Hepatocyte (in vitro differentiated cells): ENCODE data around the gene TUT7.

Experiments used
- CTCF ChIP-seq: fragments of 200-600 bp; sonication (generic); IDR thresholded peaks from 2 replicates; pipeline ENCODE4 v1.5.1; 2016; ENCODE audit warnings: antibody characterized with exemption, mild to moderate bottlenecking; ENCODE audit not compliant: poor library complexity
- EZH2 ChIP-seq: fragments of 200-600 bp; sonication (generic); IDR thresholded peaks from 2 replicates; pipeline ENCODE4 v1.6.1; 2016; ENCODE audit warnings: antibody characterized with exemption, mild to moderate bottlenecking, borderline replicate concordance

DNA sequence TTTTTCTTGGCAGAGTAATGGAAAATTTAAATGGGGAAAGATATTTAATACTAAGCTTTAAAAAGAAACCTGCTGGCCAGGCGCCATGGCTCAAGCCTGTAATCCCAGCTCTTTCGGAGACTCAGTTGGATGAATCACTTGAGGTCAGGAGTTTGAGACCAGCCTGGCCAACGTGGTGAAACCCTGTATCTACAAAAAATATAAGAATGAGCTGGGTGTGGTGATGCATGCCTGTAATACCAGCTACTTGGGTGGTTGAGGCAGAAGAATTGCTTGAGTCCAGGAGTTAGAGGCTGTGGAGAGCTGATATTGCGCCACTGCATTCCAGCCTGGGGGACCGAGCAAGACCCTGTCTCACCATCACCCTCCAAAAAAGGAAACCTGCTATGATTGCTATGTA is 32.8 kb downstream of the TUT7 start:
- TF ChIP-seq CTCF, result no peak
- TF ChIP-seq EZH2, result no peak
